Measurements from ENCODE around the gene TMPRSS6. TPM values are rescaled to one million over a fixed set of nuclear protein-coding genes. Genes with fewer than 3 reads are reported as not detected.

Gene TMPRSS6
- total and polyA plus RNA-seq, 2 of the 13 experiments (the other 11 are each of a cell fraction or from before 2014, with no cell fraction given) = 4.2 to 4.8 TPM

- TF ChIP-seq, protein P1, sequence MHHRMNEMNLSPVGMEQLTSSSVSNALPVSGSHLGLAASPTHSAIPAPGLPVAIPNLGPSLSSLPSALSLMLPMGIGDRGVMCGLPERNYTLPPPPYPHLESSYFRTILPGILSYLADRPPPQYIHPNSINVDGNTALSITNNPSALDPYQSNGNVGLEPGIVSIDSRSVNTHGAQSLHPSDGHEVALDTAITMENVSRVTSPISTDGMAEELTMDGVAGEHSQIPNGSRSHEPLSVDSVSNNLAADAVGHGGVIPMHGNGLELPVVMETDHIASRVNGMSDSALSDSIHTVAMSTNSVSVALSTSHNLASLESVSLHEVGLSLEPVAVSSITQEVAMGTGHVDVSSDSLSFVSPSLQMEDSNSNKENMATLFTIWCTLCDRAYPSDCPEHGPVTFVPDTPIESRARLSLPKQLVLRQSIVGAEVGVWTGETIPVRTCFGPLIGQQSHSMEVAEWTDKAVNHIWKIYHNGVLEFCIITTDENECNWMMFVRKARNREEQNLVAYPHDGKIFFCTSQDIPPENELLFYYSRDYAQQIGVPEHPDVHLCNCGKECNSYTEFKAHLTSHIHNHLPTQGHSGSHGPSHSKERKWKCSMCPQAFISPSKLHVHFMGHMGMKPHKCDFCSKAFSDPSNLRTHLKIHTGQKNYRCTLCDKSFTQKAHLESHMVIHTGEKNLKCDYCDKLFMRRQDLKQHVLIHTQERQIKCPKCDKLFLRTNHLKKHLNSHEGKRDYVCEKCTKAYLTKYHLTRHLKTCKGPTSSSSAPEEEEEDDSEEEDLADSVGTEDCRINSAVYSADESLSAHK (CRISPR knock-in tag; IDR thresholded peaks at IDR 0.05; ENCODE audit: borderline replicate concordance) = no peak
- peak; percentile 92 for TF ChIP-seq ZNF205 (CRISPR knock-in tag; IDR thresholded peaks at IDR 0.05)
- no peak for TF ChIP-seq ZNF224 (CRISPR knock-in tag; IDR thresholded peaks at IDR 0.05)
- no peak for TF ChIP-seq NFIB (CRISPR knock-in tag; IDR thresholded peaks at IDR 0.05; ENCODE audit: borderline replicate concordance)
- TF ChIP-seq ZNF615 (CRISPR knock-in tag; IDR thresholded peaks at IDR 0.05; ENCODE audit: borderline replicate concordance) = no peak
- no peak; the same call in none of the 2 replicates for TF ChIP-seq ZNF124 (CRISPR knock-in tag; IDR thresholded peaks at IDR 0.05)
- peak; percentile 68 for TF ChIP-seq HIC2 (CRISPR knock-in tag; IDR thresholded peaks at IDR 0.05; ENCODE audit: low read depth)
- TF ChIP-seq ZNF577 (CRISPR knock-in tag; IDR thresholded peaks at IDR 0.05; ENCODE audit: borderline replicate concordance, low read depth) = no peak
- no peak for TF ChIP-seq MZF1 (CRISPR knock-in tag; IDR thresholded peaks at IDR 0.05; ENCODE audit: borderline replicate concordance)
- no peak for TF ChIP-seq SOX6 (IDR thresholded peaks at IDR 0.05)
- TF ChIP-seq SOX6 (CRISPR knock-in tag; IDR thresholded peaks at IDR 0.05) = peak; percentile 96
- TF ChIP-seq JARID2 (CRISPR knock-in tag; IDR thresholded peaks at IDR 0.05; ENCODE audit: insufficient replicate concordance) = no peak
- no peak for TF ChIP-seq ZNF230 (CRISPR knock-in tag; IDR thresholded peaks at IDR 0.05)
- no peak for TF ChIP-seq NONO (IDR thresholded peaks at IDR 0.05)
- TF ChIP-seq NONO (CRISPR knock-in tag; conservative IDR thresholded peaks at IDR 0.05) = peak; percentile 96
- no peak for TF ChIP-seq ZNF879 (CRISPR knock-in tag; IDR thresholded peaks at IDR 0.05)
- TF ChIP-seq, protein P2, sequence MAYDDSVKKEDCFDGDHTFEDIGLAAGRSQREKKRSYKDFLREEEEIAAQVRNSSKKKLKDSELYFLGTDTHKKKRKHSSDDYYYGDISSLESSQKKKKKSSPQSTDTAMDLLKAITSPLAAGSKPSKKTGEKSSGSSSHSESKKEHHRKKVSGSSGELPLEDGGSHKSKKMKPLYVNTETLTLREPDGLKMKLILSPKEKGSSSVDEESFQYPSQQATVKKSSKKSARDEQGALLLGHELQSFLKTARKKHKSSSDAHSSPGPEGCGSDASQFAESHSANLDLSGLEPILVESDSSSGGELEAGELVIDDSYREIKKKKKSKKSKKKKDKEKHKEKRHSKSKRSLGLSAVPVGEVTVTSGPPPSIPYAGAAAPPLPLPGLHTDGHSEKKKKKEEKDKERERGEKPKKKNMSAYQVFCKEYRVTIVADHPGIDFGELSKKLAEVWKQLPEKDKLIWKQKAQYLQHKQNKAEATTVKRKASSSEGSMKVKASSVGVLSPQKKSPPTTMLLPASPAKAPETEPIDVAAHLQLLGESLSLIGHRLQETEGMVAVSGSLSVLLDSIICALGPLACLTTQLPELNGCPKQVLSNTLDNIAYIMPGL (CRISPR knock-in tag; IDR thresholded peaks at IDR 0.05; ENCODE audit: borderline replicate concordance in 1 of 2, low read depth in 1 of 2) = peak in 1 of 2 experiments; percentile 51; a peak in 3 of 4 replicates
- no peak for TF ChIP-seq PBX3 (CRISPR knock-in tag; IDR thresholded peaks at IDR 0.05; ENCODE audit: borderline replicate concordance)
- peak; percentile 95; the same call in 1 of the 2 replicates for TF ChIP-seq FOXK1 (CRISPR knock-in tag; IDR thresholded peaks at IDR 0.05; ENCODE audit: borderline replicate concordance, low read depth)
Measured at GRCh38 chr22:37032535-37033460, 76.7 kb downstream of the TMPRSS6 start (continued).
